ENCODE results near the gene KLHL15.
A peak's percentile ranks its signal among the peaks of the same experiment; 100 is the strongest.

Gene KLHL15

GRCh38 chrX:23952984-23953907 lies 73.7 kb downstream of the KLHL15 start:
- Histone ChIP-seq H3K4me2 (peak overlapping the region; percentile 12; the same call in 1 of the 2 replicates), H3K4me1 (ENCODE audit: low read depth, poor library complexity, severe bottlenecking) (no peaks in the 10 kb centered on the region), H3K27ac (peak overlapping the region; percentile 14; the same call in 1 of the 2 replicates), H3K27me3 (ENCODE audit: insufficient read depth, low read depth) (no peaks in the 10 kb centered on the region), H3K4me3 (IDR thresholded peaks at IDR 0.05; ENCODE audit: insufficient read depth, low read depth, low read length) (no peak overlapping the region), H3K9ac (no peak overlapping the region), H4K20me1 (ENCODE audit: insufficient read depth) (no peaks in the 10 kb centered on the region), H3K79me2 (ENCODE audit: insufficient read depth, low read depth) (no peaks in the 10 kb centered on the region), H3K36me3 (ENCODE audit: insufficient read depth) (no peaks in the 10 kb centered on the region), H2AFZ (ENCODE audit: low read depth) (peak overlapping the region; percentile 67; the same call in 1 of the 2 replicates)
- TF ChIP-seq CTCF (conservative IDR thresholded peaks at IDR 0.05; ENCODE audit: low read depth, low read length) = no peak

- Histone ChIP-seq H4K20me1 (ENCODE audit: insufficient read depth) (no peaks in the 10 kb centered on the region), H3K27me3 (ENCODE audit: insufficient read depth, low read depth) (no peaks in the 10 kb centered on the region), H3K4me2 (peak overlapping the region; percentile 12; the same call in 1 of the 2 replicates), H3K79me2 (ENCODE audit: insufficient read depth, low read depth) (no peaks in the 10 kb centered on the region), H3K36me3 (ENCODE audit: insufficient read depth) (no peaks in the 10 kb centered on the region), H2AFZ (ENCODE audit: low read depth) (no peak overlapping the region), H3K4me3 (IDR thresholded peaks at IDR 0.05; ENCODE audit: insufficient read depth, low read depth, low read length) (no peak overlapping the region), H3K4me1 (ENCODE audit: low read depth, poor library complexity, severe bottlenecking) (no peaks in the 10 kb centered on the region), H3K27ac (no peak overlapping the region), H3K9ac (no peak overlapping the region)
- TF ChIP-seq CTCF (conservative IDR thresholded peaks at IDR 0.05; ENCODE audit: low read depth, low read length) = no peak
Measured at GRCh38 chrX:23952391-23952790, 74.6 kb downstream of the KLHL15 start.

GRCh38 chrX:23945206-23945605 lies 81.8 kb downstream of the KLHL15 start:
- no peak overlapping the region for H3K4me3 ChIP-seq (IDR thresholded peaks at IDR 0.05; ENCODE audit: insufficient read depth, low read depth, low read length)
- H3K9ac ChIP-seq = no peak overlapping the region
- no peaks in the 10 kb centered on the region for H3K79me2 ChIP-seq (ENCODE audit: insufficient read depth, low read depth)
- no peaks in the 10 kb centered on the region for H3K4me1 ChIP-seq (ENCODE audit: low read depth, poor library complexity, severe bottlenecking)
- H2AFZ ChIP-seq (ENCODE audit: low read depth) = no peak overlapping the region
- H3K36me3 ChIP-seq (ENCODE audit: insufficient read depth) = no peaks in the 10 kb centered on the region
- no peak overlapping the region for H3K4me2 ChIP-seq
- no peaks in the 10 kb centered on the region for H4K20me1 ChIP-seq (ENCODE audit: insufficient read depth)
- H3K27ac ChIP-seq = no peak overlapping the region
- H3K27me3 ChIP-seq (ENCODE audit: insufficient read depth, low read depth) = no peaks in the 10 kb centered on the region
- no peak for TF ChIP-seq CTCF (conservative IDR thresholded peaks at IDR 0.05; ENCODE audit: low read depth, low read length)

- no peak overlapping the region for H2AFZ ChIP-seq (ENCODE audit: low read depth)
- H4K20me1 ChIP-seq (ENCODE audit: insufficient read depth) = no peaks in the 10 kb centered on the region
- H3K27ac ChIP-seq = no peak overlapping the region
- H3K4me3 ChIP-seq (IDR thresholded peaks at IDR 0.05; ENCODE audit: insufficient read depth, low read depth, low read length) = no peak overlapping the region
- H3K4me1 ChIP-seq (ENCODE audit: low read depth, poor library complexity, severe bottlenecking) = no peaks in the 10 kb centered on the region
- no peak overlapping the region for H3K9ac ChIP-seq
- no peaks in the 10 kb centered on the region for H3K79me2 ChIP-seq (ENCODE audit: insufficient read depth, low read depth)
- no peak overlapping the region for H3K4me2 ChIP-seq
- H3K36me3 ChIP-seq (ENCODE audit: insufficient read depth) = no peaks in the 10 kb centered on the region
- TF ChIP-seq CTCF (conservative IDR thresholded peaks at IDR 0.05; ENCODE audit: low read depth, low read length) = no peak
- H3K27me3 ChIP-seq (ENCODE audit: insufficient read depth, low read depth) = no peaks in the 10 kb centered on the region
Measured at GRCh38 chrX:23944234-23944633, 82.8 kb downstream of the KLHL15 start.
